Peyer's patch (tissue), 4 donors: ENCODE data around the gene CACNG8.

Experiments used
- CTCF ChIP-seq, 6 experiments: fragments of 450-650 bp in 4 of 6; fragments of 200-600 bp in 2 of 6; sonication (generic) in 1 of 6; IDR thresholded peaks; one replicate each; pipeline ENCODE4 v1.5.1; 2017 to 2019; ENCODE audit warnings: antibody characterized with exemption in 6 of 6, mild to moderate bottlenecking in 3 of 6, moderate library complexity in 1 of 6
- POLR2A ChIP-seq, 2 donors: fragments of 450-650 bp; IDR thresholded peaks; one replicate each; pipeline ENCODE4 v1.5.1; 2017; ENCODE audit warnings: antibody characterized with exemption in 2 of 2, mild to moderate bottlenecking in 2 of 2, moderate library complexity in 2 of 2

- TF ChIP-seq CTCF (IDR thresholded peaks at IDR 0.05): no peak
- TF ChIP-seq POLR2A (IDR thresholded peaks at IDR 0.05): no peak
Observed at GRCh38 chr19:53947624-53948023, 15.1 kb upstream of the CACNG8 start.
